Gastroesophageal sphincter (tissue), 3 donors: Measurements from ENCODE around the gene CMSS1.
A peak's percentile ranks its signal among the peaks of the same experiment; 100 is the strongest.

Experiments
- CTCF ChIP-seq, 4 experiments: fragments of 200-600 bp in 2 of 4; fragments of 450-650 bp in 2 of 4; sonication (generic) in 1 of 4; IDR thresholded peaks; one replicate each; pipeline ENCODE4 v1.5.1; 2017 to 2019; ENCODE audit warnings: antibody characterized with exemption in 4 of 4, mild to moderate bottlenecking in 2 of 4, moderate library complexity in 2 of 4
- POLR2A ChIP-seq, 2 donors: fragments of 450-650 bp; IDR thresholded peaks; one replicate each; pipeline ENCODE4 v1.6.1; 2017; ENCODE audit warnings: antibody characterized with exemption in 2 of 2, mild to moderate bottlenecking in 2 of 2, moderate library complexity in 1 of 2

GRCh38 chr3:100068826-100069225 lies 251.2 kb downstream of the CMSS1 start:
- TF ChIP-seq POLR2A (IDR thresholded peaks at IDR 0.05) = no peak
- TF ChIP-seq CTCF (IDR thresholded peaks at IDR 0.05) = peak; percentile 39 to 80 (median 72)
